WERI-Rb-1 (cell line): ENCODE measurements around the gene P3H2.

Experiments used
- DNase-seq: peaks from one replicate; pipeline ENCODE4 v3.0.0-alpha.2; 2020
- H3K27ac ChIP-seq: fragments of 250-450 bp; sonication (Bioruptor Pico); 2 replicates; pipeline ENCODE4 v1.5.1; 2020; ENCODE audit warnings: mild to moderate bottlenecking, moderate library complexity
- H3K27me3 ChIP-seq: fragments of 250-450 bp; sonication (Bioruptor Pico); 2 replicates; pipeline ENCODE4 v1.5.1; 2021; ENCODE audit warnings: mild to moderate bottlenecking, low read depth, moderate library complexity; ENCODE audit not compliant: insufficient read depth, severe bottlenecking
- H3K36me3 ChIP-seq: fragments of 250-450 bp; sonication (Bioruptor Pico); 2 replicates; pipeline ENCODE4 v1.5.1; 2020; ENCODE audit warnings: mild to moderate bottlenecking, moderate library complexity
- H3K4me3 ChIP-seq: 2 replicates; pipeline ENCODE4 v1.5.1; 2011; ENCODE audit warnings: low read depth, mild to moderate bottlenecking, control low read depth, low read length
- H3K9me3 ChIP-seq: fragments of 250-450 bp; sonication (Bioruptor Pico); 2 replicates; pipeline ENCODE4 v1.5.1; 2021; ENCODE audit warnings: mild to moderate bottlenecking, moderate library complexity; ENCODE audit not compliant: severe bottlenecking
- CTCF ChIP-seq: IDR thresholded peaks from 2 replicates; pipeline ENCODE4 v1.5.1; 2011; ENCODE audit warnings: low read depth, mild to moderate bottlenecking, control low read depth, inconsistent platforms, low read length

The P3H2 gene

GRCh38 chr3:190000861-190001196 is 119.9 kb downstream of the P3H2 start:
- no peak for DNase-seq
- Histone ChIP-seq H3K4me3 (no peak overlapping the region), H3K27ac (no peak overlapping the region), H3K36me3 (no peaks in the 10 kb centered on the region), H3K9me3 (no peaks in the 10 kb centered on the region), H3K27me3 (no peaks in the 10 kb centered on the region)
- no peak for TF ChIP-seq CTCF

- Histone ChIP-seq H3K36me3 (no peaks in the 10 kb centered on the region), H3K4me3 (no peak overlapping the region), H3K27me3 (no peaks in the 10 kb centered on the region), H3K27ac (no peak overlapping the region), H3K9me3 (no peaks in the 10 kb centered on the region)
- no peak for DNase-seq
- TF ChIP-seq CTCF: no peak
These were observed 120.4 kb downstream of the P3H2 start for GRCh38 chr3:190000187-190000860.

GRCh38 chr3:189999718-190000117 is 121.0 kb downstream of the P3H2 start:
- Histone ChIP-seq H3K9me3 (no peaks in the 10 kb centered on the region), H3K4me3 (no peak overlapping the region), H3K27me3 (no peaks in the 10 kb centered on the region), H3K27ac (no peak overlapping the region), H3K36me3 (no peaks in the 10 kb centered on the region)
- no peak for DNase-seq
- TF ChIP-seq CTCF: no peak

GRCh38 chr3:189995129-189995528 is 125.6 kb downstream of the P3H2 start:
- no peaks in the 10 kb centered on the region for H3K36me3 ChIP-seq
- no peak overlapping the region for H3K4me3 ChIP-seq
- no peaks in the 10 kb centered on the region for H3K27me3 ChIP-seq
- H3K27ac ChIP-seq: no peak overlapping the region
- peak; percentile 31 for DNase-seq
- H3K9me3 ChIP-seq: no peaks in the 10 kb centered on the region
- no peak for TF ChIP-seq CTCF

GRCh38 chr3:189990826-189991225 is 129.9 kb downstream of the P3H2 start:
- no peaks in the 10 kb centered on the region for H3K9me3 ChIP-seq

More at GRCh38 chr3:189990826-189991225, 129.9 kb downstream of the P3H2 start:
- Histone ChIP-seq H3K4me3 (no peak overlapping the region), H3K27ac (no peak overlapping the region), H3K36me3 (no peaks in the 10 kb centered on the region), H3K27me3 (no peaks in the 10 kb centered on the region)
- no peak for DNase-seq
- TF ChIP-seq CTCF: no peak
